ENCODE results near the gene URI1.
"Not testable (repeated sequence)": the region's sequence is repeated elsewhere in the genome, so short reads cannot be mapped to it uniquely, and the experiment has no call there.

The URI1 gene

GRCh38 chr19:30037835-30038234 lies 95.8 kb downstream of the URI1 start:
- no peak overlapping the region for H3K27ac ChIP-seq (ENCODE audit: low read depth, low read length)
- no peaks in the 10 kb centered on the region for H3K4me1 ChIP-seq (ENCODE audit: control insufficient read depth, insufficient read depth, low read length, unreplicated experiment)
- H3K4me3 ChIP-seq (ENCODE audit: low read depth, low read length), result no peak overlapping the region
- peaks cover 17% of the 10 kb centered on the region for H3K36me3 ChIP-seq (ENCODE audit: insufficient read depth, low read length)
- H3K27me3 ChIP-seq (ENCODE audit: insufficient read depth, low read length), result no peaks in the 10 kb centered on the region
- H3K79me2 ChIP-seq (ENCODE audit: control insufficient read depth, insufficient read depth, low read length, unreplicated experiment), result no peaks in the 10 kb centered on the region
- H2AFZ ChIP-seq (ENCODE audit: low read length, unreplicated experiment), result no peak overlapping the region

GRCh38 chr19:30041931-30042330 lies 99.9 kb downstream of the URI1 start:
- H3K79me2 ChIP-seq (ENCODE audit: control insufficient read depth, insufficient read depth, low read length, unreplicated experiment); H2AFZ ChIP-seq (ENCODE audit: low read length, unreplicated experiment); H3K4me1 ChIP-seq (ENCODE audit: control insufficient read depth, insufficient read depth, low read length, unreplicated experiment); H3K27ac ChIP-seq (ENCODE audit: low read depth, low read length); H3K36me3 ChIP-seq (ENCODE audit: insufficient read depth, low read length); H3K27me3 ChIP-seq (ENCODE audit: insufficient read depth, low read length); H3K4me3 ChIP-seq (ENCODE audit: low read depth, low read length): not testable (repeated sequence)

GRCh38 chr19:30043008-30043407 lies 101.0 kb downstream of the URI1 start:
- not testable (repeated sequence) for H3K27ac ChIP-seq (ENCODE audit: low read depth, low read length); H3K27me3 ChIP-seq (ENCODE audit: insufficient read depth, low read length); H3K79me2 ChIP-seq (ENCODE audit: control insufficient read depth, insufficient read depth, low read length, unreplicated experiment); H3K4me3 ChIP-seq (ENCODE audit: low read depth, low read length); H2AFZ ChIP-seq (ENCODE audit: low read length, unreplicated experiment); H3K4me1 ChIP-seq (ENCODE audit: control insufficient read depth, insufficient read depth, low read length, unreplicated experiment); H3K36me3 ChIP-seq (ENCODE audit: insufficient read depth, low read length)

GRCh38 chr19:30044273-30045248 lies 102.5 kb downstream of the URI1 start:
- no peaks in the 10 kb centered on the region for H3K4me1 ChIP-seq (ENCODE audit: control insufficient read depth, insufficient read depth, low read length, unreplicated experiment)
- H2AFZ ChIP-seq (ENCODE audit: low read length, unreplicated experiment), result no peak overlapping the region
- no peaks in the 10 kb centered on the region for H3K36me3 ChIP-seq (ENCODE audit: insufficient read depth, low read length)
- H3K4me3 ChIP-seq (ENCODE audit: low read depth, low read length), result no peak overlapping the region
- no peak overlapping the region for H3K27ac ChIP-seq (ENCODE audit: low read depth, low read length)
- H3K79me2 ChIP-seq (ENCODE audit: control insufficient read depth, insufficient read depth, low read length, unreplicated experiment), result no peaks in the 10 kb centered on the region
- H3K27me3 ChIP-seq (ENCODE audit: insufficient read depth, low read length), result peaks cover 5% of the 10 kb centered on the region; the same call in 1 of the 2 replicates

- H3K27me3 ChIP-seq (ENCODE audit: insufficient read depth, low read length), result peaks cover 5% of the 10 kb centered on the region; the same call in 1 of the 2 replicates
- no peak overlapping the region for H3K27ac ChIP-seq (ENCODE audit: low read depth, low read length)
- no peaks in the 10 kb centered on the region for H3K79me2 ChIP-seq (ENCODE audit: control insufficient read depth, insufficient read depth, low read length, unreplicated experiment)
- H3K36me3 ChIP-seq (ENCODE audit: insufficient read depth, low read length), result no peaks in the 10 kb centered on the region
- H2AFZ ChIP-seq (ENCODE audit: low read length, unreplicated experiment), result no peak overlapping the region
- no peaks in the 10 kb centered on the region for H3K4me1 ChIP-seq (ENCODE audit: control insufficient read depth, insufficient read depth, low read length, unreplicated experiment)
- no peak overlapping the region for H3K4me3 ChIP-seq (ENCODE audit: low read depth, low read length)
Measured at GRCh38 chr19:30046522-30046921, 104.5 kb downstream of the URI1 start.

- H3K27ac ChIP-seq (ENCODE audit: low read depth, low read length), result no peak overlapping the region
- peaks cover 5% of the 10 kb centered on the region; the same call in 1 of the 2 replicates for H3K27me3 ChIP-seq (ENCODE audit: insufficient read depth, low read length)
- no peaks in the 10 kb centered on the region for H3K79me2 ChIP-seq (ENCODE audit: control insufficient read depth, insufficient read depth, low read length, unreplicated experiment)
- no peaks in the 10 kb centered on the region for H3K36me3 ChIP-seq (ENCODE audit: insufficient read depth, low read length)
- H3K4me3 ChIP-seq (ENCODE audit: low read depth, low read length), result no peak overlapping the region
- no peaks in the 10 kb centered on the region for H3K4me1 ChIP-seq (ENCODE audit: control insufficient read depth, insufficient read depth, low read length, unreplicated experiment)
- H2AFZ ChIP-seq (ENCODE audit: low read length, unreplicated experiment), result no peak overlapping the region
Measured at GRCh38 chr19:30047432-30047831, 105.4 kb downstream of the URI1 start.

- H3K4me3 ChIP-seq (ENCODE audit: low read depth, low read length), result no peak overlapping the region
- no peaks in the 10 kb centered on the region for H3K79me2 ChIP-seq (ENCODE audit: control insufficient read depth, insufficient read depth, low read length, unreplicated experiment)
- no peak overlapping the region for H3K27ac ChIP-seq (ENCODE audit: low read depth, low read length)
- H2AFZ ChIP-seq (ENCODE audit: low read length, unreplicated experiment), result no peak overlapping the region
- no peaks in the 10 kb centered on the region for H3K36me3 ChIP-seq (ENCODE audit: insufficient read depth, low read length)
- peaks cover 5% of the 10 kb centered on the region; the same call in 1 of the 2 replicates for H3K27me3 ChIP-seq (ENCODE audit: insufficient read depth, low read length)
- no peaks in the 10 kb centered on the region for H3K4me1 ChIP-seq (ENCODE audit: control insufficient read depth, insufficient read depth, low read length, unreplicated experiment)
Measured at GRCh38 chr19:30049226-30049625, 107.2 kb downstream of the URI1 start.

- no peak overlapping the region for H2AFZ ChIP-seq (ENCODE audit: low read length, unreplicated experiment)
- H3K4me1 ChIP-seq (ENCODE audit: control insufficient read depth, insufficient read depth, low read length, unreplicated experiment), result no peaks in the 10 kb centered on the region
- H3K36me3 ChIP-seq (ENCODE audit: insufficient read depth, low read length), result no peaks in the 10 kb centered on the region
- no peaks in the 10 kb centered on the region for H3K79me2 ChIP-seq (ENCODE audit: control insufficient read depth, insufficient read depth, low read length, unreplicated experiment)
- H3K27ac ChIP-seq (ENCODE audit: low read depth, low read length), result no peak overlapping the region
- no peak overlapping the region for H3K4me3 ChIP-seq (ENCODE audit: low read depth, low read length)
- H3K27me3 ChIP-seq (ENCODE audit: insufficient read depth, low read length), result peaks cover 5% of the 10 kb centered on the region; the same call in 1 of the 2 replicates
Measured at GRCh38 chr19:30049846-30050667, 108.0 kb downstream of the URI1 start.

- no peaks in the 10 kb centered on the region for H3K36me3 ChIP-seq (ENCODE audit: insufficient read depth, low read length)
- no peaks in the 10 kb centered on the region for H3K79me2 ChIP-seq (ENCODE audit: control insufficient read depth, insufficient read depth, low read length, unreplicated experiment)
- no peaks in the 10 kb centered on the region for H3K4me1 ChIP-seq (ENCODE audit: control insufficient read depth, insufficient read depth, low read length, unreplicated experiment)
- H3K4me3 ChIP-seq (ENCODE audit: low read depth, low read length), result no peak overlapping the region
- no peak overlapping the region for H2AFZ ChIP-seq (ENCODE audit: low read length, unreplicated experiment)
- peaks cover 5% of the 10 kb centered on the region; the same call in 1 of the 2 replicates for H3K27me3 ChIP-seq (ENCODE audit: insufficient read depth, low read length)
- H3K27ac ChIP-seq (ENCODE audit: low read depth, low read length), result no peak overlapping the region
Measured at GRCh38 chr19:30052122-30053075, 110.4 kb downstream of the URI1 start.

- no peak overlapping the region for H2AFZ ChIP-seq (ENCODE audit: low read length, unreplicated experiment)
- H3K4me3 ChIP-seq (ENCODE audit: low read depth, low read length), result no peak overlapping the region
- peaks cover 5% of the 10 kb centered on the region; the same call in 1 of the 2 replicates for H3K27me3 ChIP-seq (ENCODE audit: insufficient read depth, low read length)
- H3K36me3 ChIP-seq (ENCODE audit: insufficient read depth, low read length), result no peaks in the 10 kb centered on the region
- H3K4me1 ChIP-seq (ENCODE audit: control insufficient read depth, insufficient read depth, low read length, unreplicated experiment), result no peaks in the 10 kb centered on the region
- H3K79me2 ChIP-seq (ENCODE audit: control insufficient read depth, insufficient read depth, low read length, unreplicated experiment), result no peaks in the 10 kb centered on the region
- no peak overlapping the region for H3K27ac ChIP-seq (ENCODE audit: low read depth, low read length)
Measured at GRCh38 chr19:30053558-30053957, 111.5 kb downstream of the URI1 start.
